Esophagus squamous epithelium (tissue), 5 donors: Measurements from ENCODE around the gene WNT9B. TPM values are rescaled to one million over a fixed set of nuclear protein-coding genes. Genes with fewer than 3 reads are reported as not detected.

Experiments used
- DNase-seq: peaks from one replicate; lab custom pipeline; 2025; lab: John Stamatoyannopoulos, UW
- H3K27ac ChIP-seq, 4 donors: fragments of 200-600 bp; sonication (generic); one replicate each; pipeline ENCODE4 v1.5.1; 2016 to 2019; ENCODE audit warnings: mild to moderate bottlenecking in 1 of 4
- H3K27me3 ChIP-seq, 4 donors: fragments of 200-600 bp; sonication (generic); 1 replicate in 3 of 4; 2 replicates in 1 of 4; pipeline versions ENCODE4 v1.5.1 to v1.6.0; 2017 to 2021; ENCODE audit warnings: antibody characterized with exemption in 1 of 4
- H3K36me3 ChIP-seq, 3 donors: fragments of 200-600 bp; sonication (generic); one replicate each; pipeline ENCODE4 v1.5.1; 2016 to 2019
- H3K4me1 ChIP-seq, 3 donors: fragments of 200-600 bp; sonication (generic); one replicate each; pipeline ENCODE4 v1.5.1; 2017 to 2019
- H3K4me3 ChIP-seq, 4 donors: fragments of 200-600 bp; sonication (generic); 1 replicate in 3 of 4; 2 replicates in 1 of 4; pipeline ENCODE4 v1.5.1; 2016 to 2019; ENCODE audit warnings: mild to moderate bottlenecking in 2 of 4, moderate library complexity in 1 of 4
- H3K9me3 ChIP-seq, 3 donors: fragments of 200-600 bp; sonication (generic); one replicate each; pipeline ENCODE4 v1.5.1; 2016 to 2019
- CTCF ChIP-seq, 6 experiments: fragments of 450-650 bp in 4 of 6; fragments of 200-600 bp in 2 of 6; sonication (generic) in 2 of 6; IDR thresholded peaks; one replicate each; pipeline ENCODE4 v1.5.1; 2016 to 2019; ENCODE audit warnings: antibody characterized with exemption in 6 of 6, mild to moderate bottlenecking in 4 of 6, moderate library complexity in 4 of 6
- POLR2A ChIP-seq, 4 donors: fragments of 450-650 bp; IDR thresholded peaks; one replicate each; pipeline ENCODE4 v1.6.1; 2017; ENCODE audit warnings: antibody characterized with exemption in 4 of 4, mild to moderate bottlenecking in 4 of 4, moderate library complexity in 3 of 4
- WGBS, 2 donors: methylation state at CpG; one replicate each; pipeline ENCODE4 v1.1.5; 2018; 5-methylcytosine and 5-hydroxymethylcytosine counted together
- intact Hi-C: fragments of 100-400 bp; cut with DNase I; formaldehyde crosslinking; loops from one replicate; pipeline ENCODE4 v1.15.0; 2022
- total RNA-seq, 4 donors: library from RNA; depleted of rRNA; stranded (reverse); fragments of >200 nt; gene quantifications; one replicate each; pipeline ENCODE4 v1.1.0, GENCODE V29; 2016
- donor health status: DM: yes; HTN: yes; CAD: no.

The WNT9B gene
- total RNA-seq, 4 donors from 2014 or later = 0.19 to 0.26 TPM; not detected in 2

GRCh38 chr17:46810837-46811236, 40.5 kb upstream of the WNT9B start:
- peaks cover 0 to 40% (median 0%) of the 10 kb centered on the region in 4 donors for H3K27me3 ChIP-seq
- intact Hi-C loops = no loop called here
- no peak for TF ChIP-seq POLR2A (IDR thresholded peaks at IDR 0.05)
- no peak for DNase-seq
- no peak overlapping the region for H3K27ac ChIP-seq
- no peak overlapping the region for H3K4me3 ChIP-seq
- WGBS, 2 donors = 73 to 93% methylated on average over 3 to 6 of the region's 10 CpGs
- H3K36me3 ChIP-seq = no peaks in the 10 kb centered on the region
- H3K9me3 ChIP-seq = no peaks in the 10 kb centered on the region
- peaks cover 0 to 31% (median 11%) of the 10 kb centered on the region in 3 donors for H3K4me1 ChIP-seq

GRCh38 chr17:46811978-46812583, 39.3 kb upstream of the WNT9B start:
- intact Hi-C loops = no loop called here
- no peak overlapping the region for H3K4me3 ChIP-seq
- TF ChIP-seq POLR2A (IDR thresholded peaks at IDR 0.05) (no peak), CTCF (IDR thresholded peaks at IDR 0.05) (no peak)
- no peak overlapping the region for H3K27ac ChIP-seq
- peaks cover 0 to 52% (median 2%) of the 10 kb centered on the region in 4 donors for H3K27me3 ChIP-seq
- H3K36me3 ChIP-seq = no peaks in the 10 kb centered on the region
- WGBS, 2 donors = 12 to 28% methylated on average over 3 to 6 of the region's 11 CpGs
- H3K9me3 ChIP-seq = no peaks in the 10 kb centered on the region
- peaks cover 0 to 35% (median 11%) of the 10 kb centered on the region in 3 donors for H3K4me1 ChIP-seq
- no peak for DNase-seq

GRCh38 chr17:46812624-46813318, 38.6 kb upstream of the WNT9B start:
- no peak for TF ChIP-seq POLR2A (IDR thresholded peaks at IDR 0.05)
- no peak for TF ChIP-seq CTCF (IDR thresholded peaks at IDR 0.05)
- no peak overlapping the region for H3K4me3 ChIP-seq
- peaks cover 0 to 38% (median 11%) of the 10 kb centered on the region in 3 donors for H3K4me1 ChIP-seq
- no peak overlapping the region for H3K27ac ChIP-seq
- H3K27me3 ChIP-seq = peaks cover 0 to 59% (median 7%) of the 10 kb centered on the region in 4 donors
- no peaks in the 10 kb centered on the region for H3K9me3 ChIP-seq
- WGBS, 2 donors = 43 to 50% methylated on average over 6 of the region's 6 CpGs
- no peak for DNase-seq
- H3K36me3 ChIP-seq = no peaks in the 10 kb centered on the region
- intact Hi-C loops = no loop called here

GRCh38 chr17:46813920-46814319, 37.5 kb upstream of the WNT9B start:
- intact Hi-C loops = no loop called here
- H3K4me1 ChIP-seq = peaks cover 8 to 50% (median 19%) of the 10 kb centered on the region in 3 donors
- 59 to 79% methylated on average over 3 of the region's 3 CpGs for WGBS, 2 donors

GRCh38 chr17:46814446-46814845, 36.9 kb upstream of the WNT9B start:
- no peak for DNase-seq
- Histone ChIP-seq H3K27ac (no peak overlapping the region), H3K9me3 (no peaks in the 10 kb centered on the region), H3K27me3 (peaks cover 0 to 76% (median 20%) of the 10 kb centered on the region in 4 donors), H3K4me3 (no peak overlapping the region), H3K4me1 (peaks cover 13 to 55% (median 24%) of the 10 kb centered on the region in 3 donors), H3K36me3 (no peaks in the 10 kb centered on the region)
- TF ChIP-seq CTCF (IDR thresholded peaks at IDR 0.05) (no peak), POLR2A (IDR thresholded peaks at IDR 0.05) (no peak)
- WGBS, 2 donors = 18 to 53% methylated on average over 2 to 6 of the region's 7 CpGs
- intact Hi-C loops = no loop called here

More at GRCh38 chr17:46813920-46814319, 37.5 kb upstream of the WNT9B start:
- Histone ChIP-seq H3K9me3 (no peaks in the 10 kb centered on the region), H3K27ac (no peak overlapping the region), H3K27me3 (peaks cover 0 to 71% (median 16%) of the 10 kb centered on the region in 4 donors), H3K36me3 (no peaks in the 10 kb centered on the region), H3K4me3 (no peak overlapping the region)
- TF ChIP-seq CTCF (IDR thresholded peaks at IDR 0.05) = no peak
- no peak for TF ChIP-seq POLR2A (IDR thresholded peaks at IDR 0.05)
- no peak for DNase-seq
